ENCODE results near the gene EBF3.

DNA sequence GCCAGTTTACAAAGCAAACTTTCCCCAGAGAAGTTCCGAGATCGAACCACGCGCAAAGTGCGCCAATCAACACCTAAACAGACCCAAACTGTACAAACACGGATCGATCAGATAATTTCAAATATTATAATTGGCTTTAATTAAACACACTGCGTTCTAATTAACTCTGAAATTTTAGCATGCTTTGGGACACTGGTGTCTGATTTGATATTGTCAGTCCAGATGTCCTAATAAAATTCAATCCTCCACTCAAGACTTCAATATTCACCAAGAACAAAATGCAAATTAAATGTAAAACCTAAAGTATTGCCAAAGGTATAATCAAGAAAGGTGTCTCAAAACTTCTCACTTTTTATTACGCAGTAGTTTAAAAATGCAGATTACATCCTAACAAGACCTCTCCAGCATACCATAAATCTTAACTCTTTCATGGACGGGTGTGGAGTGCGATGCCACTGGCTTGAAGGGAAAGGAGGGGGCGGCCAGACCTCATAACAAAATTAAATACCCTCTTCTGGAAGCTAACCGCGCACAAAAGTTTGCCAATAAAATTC lies 5.9 kb upstream of the EBF3 start:
- TF ChIP-seq, protein P1, sequence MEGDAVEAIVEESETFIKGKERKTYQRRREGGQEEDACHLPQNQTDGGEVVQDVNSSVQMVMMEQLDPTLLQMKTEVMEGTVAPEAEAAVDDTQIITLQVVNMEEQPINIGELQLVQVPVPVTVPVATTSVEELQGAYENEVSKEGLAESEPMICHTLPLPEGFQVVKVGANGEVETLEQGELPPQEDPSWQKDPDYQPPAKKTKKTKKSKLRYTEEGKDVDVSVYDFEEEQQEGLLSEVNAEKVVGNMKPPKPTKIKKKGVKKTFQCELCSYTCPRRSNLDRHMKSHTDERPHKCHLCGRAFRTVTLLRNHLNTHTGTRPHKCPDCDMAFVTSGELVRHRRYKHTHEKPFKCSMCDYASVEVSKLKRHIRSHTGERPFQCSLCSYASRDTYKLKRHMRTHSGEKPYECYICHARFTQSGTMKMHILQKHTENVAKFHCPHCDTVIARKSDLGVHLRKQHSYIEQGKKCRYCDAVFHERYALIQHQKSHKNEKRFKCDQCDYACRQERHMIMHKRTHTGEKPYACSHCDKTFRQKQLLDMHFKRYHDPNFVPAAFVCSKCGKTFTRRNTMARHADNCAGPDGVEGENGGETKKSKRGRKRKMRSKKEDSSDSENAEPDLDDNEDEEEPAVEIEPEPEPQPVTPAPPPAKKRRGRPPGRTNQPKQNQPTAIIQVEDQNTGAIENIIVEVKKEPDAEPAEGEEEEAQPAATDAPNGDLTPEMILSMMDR (IDR thresholded peaks at IDR 0.05) = no peak
- TF ChIP-seq POLR2A (IDR thresholded peaks at IDR 0.05) = no peak
